GM19043 (cell line): Measurements from ENCODE around the gene METRN.

ENCODE experiments used
- ATAC-seq: cut with Tn5 transposase; IDR thresholded peaks from one replicate; pipeline ENCODE4 v1.9.1; 2021; ENCODE audit warnings: low read depth; ENCODE audit not compliant: unreplicated experiment

METRN gene

DNA sequence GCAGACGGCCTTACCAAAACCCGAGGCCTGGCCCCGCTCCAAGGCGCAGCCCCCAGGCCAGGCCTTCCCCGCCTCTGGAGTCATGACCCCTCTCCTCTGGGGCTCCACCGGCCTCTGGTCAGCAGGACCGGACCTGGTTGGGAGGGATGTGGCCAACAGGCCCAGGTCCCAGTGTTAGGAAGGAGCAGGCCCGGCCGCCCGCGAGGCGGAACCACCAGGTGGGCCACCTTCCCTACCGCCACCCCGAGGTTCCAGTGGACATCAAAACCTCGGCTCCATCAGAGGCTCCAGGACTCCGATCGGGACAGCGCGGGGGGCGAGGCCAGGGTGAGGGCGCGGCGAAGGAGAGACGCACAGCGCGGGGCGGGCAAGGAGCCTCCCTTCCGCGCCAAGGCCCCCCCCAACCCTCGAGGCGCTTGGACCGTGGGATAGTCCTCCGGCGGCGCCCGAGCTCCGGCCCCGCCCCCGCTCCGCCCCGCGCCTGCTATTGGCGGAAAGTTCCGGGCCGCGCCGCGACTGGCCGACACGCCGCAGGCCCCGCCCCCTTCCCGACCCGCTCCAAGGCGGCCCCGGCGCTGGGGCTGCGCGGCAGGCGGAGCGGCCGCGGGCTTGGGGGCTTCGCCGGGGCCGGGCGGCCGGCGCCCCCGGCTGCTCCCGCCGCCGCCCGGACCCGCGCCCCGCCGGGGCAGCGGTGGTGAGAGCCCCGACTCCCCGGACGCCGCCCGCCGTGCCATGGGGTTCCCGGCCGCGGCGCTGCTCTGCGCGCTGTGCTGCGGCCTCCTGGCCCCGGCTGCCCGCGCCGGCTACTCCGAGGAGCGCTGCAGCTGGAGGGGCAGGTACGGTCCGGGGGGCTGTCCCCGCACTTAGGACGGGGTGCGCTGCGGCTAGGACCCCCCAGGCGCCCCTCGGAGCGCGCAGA, at the start of gene METRN:
Gene METRN, plus strand, starts transcription at position 561 of the 919 bp plus-strand sequence. Its CDS starts 172 bp downstream, at position 733.
- ATAC-seq: peak; percentile 60

DNA sequence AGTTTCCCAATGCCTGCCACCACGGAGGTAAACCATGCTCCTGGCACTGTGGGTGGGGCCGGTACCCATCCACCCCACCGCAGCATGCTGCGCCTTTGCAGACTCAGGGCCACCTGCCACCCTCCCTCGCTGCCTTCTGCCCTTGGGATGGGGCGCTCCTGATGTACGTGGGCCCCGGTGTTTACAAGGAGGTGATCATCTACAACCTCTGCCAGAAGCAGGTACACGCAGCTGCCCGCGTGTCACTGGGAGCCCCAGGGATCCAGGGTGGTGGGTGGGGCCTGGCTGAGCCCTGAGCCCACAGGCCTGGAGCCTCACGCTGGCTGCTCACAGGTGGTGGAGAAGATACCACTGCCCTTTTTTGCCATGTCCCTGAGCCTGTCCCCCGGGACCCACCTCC, 48.3 kb upstream of the METRN start:
- no peak for ATAC-seq

DNA sequence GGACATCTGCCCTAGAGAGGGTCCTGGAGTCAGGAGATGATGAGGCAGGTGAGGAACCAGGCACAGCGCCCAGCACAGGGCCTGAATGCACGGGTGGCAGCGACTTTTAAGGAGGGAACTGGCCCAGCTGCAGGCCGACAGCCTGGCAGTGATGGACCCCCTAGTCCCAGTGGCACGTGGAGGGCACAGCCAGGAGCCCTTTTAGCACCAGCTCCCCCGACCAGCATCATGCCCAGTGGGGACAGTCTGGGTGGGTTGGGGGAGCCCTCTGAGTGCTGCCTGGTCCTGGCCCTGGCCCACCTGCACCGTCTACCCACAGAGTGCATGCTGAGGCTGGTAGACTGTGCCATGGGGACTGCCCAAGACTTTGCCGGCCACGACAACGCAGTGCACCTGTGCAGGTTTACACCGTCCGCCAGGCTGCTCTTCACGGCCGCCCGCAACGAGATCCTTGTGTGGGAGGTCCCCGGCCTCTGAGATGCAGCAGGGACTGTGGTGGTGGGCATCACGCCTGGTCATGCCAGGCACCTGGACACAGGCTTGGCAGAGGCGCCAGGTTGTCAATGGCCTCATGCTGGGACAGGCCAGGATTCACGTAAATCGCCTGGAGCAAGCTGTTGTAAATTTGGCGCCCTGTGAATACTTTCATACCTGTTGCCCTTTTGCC, 47.7 kb upstream of the METRN start:
- no peak for ATAC-seq

DNA sequence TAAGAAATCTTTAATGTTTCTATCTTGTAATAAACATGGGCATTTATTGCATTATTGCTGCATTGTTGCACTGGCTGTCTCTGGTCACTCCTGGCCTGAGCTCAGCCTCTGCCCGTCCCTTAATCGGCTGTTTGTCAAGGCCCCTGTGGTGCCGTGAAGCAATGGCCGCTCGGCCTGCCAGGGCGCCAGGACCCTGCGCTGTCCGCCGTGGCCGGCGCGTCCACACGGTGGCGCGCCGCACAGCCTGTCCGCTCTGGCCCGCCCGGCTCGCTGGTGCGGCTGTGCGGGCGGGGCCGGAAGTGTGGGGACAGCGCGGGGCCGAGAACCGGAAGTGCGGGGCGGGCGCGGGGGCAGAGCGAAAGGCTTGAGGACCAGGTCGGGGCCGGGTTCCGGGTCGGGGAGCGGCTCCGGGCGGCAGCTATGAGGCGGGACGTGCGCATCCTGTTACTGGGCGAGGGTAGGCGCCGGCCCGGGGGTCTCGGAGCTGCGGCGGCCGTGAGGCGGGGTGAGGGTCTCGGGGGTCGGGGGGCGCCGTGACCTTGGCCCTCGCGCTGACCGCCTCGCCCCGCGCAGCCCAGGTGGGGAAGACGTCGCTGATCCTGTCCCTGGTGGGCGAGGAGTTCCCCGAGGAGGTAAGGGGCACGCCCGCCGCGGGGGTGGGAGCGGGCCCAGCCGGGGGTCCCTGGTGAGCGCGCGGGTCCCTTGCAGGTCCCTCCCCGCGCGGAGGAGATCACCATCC, 47.0 kb upstream of the METRN start, which contains the start of gene RHOT2:
Gene RHOT2, plus strand, starts transcription at position 353 of the 739 bp plus-strand sequence. Its CDS starts 68 bp downstream, at position 421.
- ATAC-seq: peak; percentile 91

- no peak for ATAC-seq
Measured at GRCh38 chr16:668519-669171, 46.3 kb upstream of the METRN start.

DNA sequence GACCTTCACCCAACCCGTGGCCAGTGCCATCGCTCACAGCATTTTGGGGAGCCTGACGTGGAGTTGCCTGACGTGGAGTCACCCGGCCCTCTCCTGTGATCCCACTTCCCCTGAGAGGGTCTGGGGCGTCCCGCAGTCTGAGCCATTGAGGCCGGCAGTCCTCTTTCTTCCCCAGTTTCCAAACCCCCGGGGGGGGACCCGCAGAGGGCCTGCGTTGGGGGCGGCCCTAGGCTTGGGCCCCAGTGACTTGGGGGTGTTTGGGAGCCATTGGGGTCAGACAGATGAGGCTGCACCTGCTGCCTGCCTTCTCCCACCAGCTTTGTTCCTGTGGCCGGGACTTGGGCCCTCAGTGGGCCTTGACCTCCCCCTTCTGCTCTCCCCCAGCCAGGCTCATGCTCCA, 45.3 kb upstream of the METRN start:
- no peak for ATAC-seq

DNA sequence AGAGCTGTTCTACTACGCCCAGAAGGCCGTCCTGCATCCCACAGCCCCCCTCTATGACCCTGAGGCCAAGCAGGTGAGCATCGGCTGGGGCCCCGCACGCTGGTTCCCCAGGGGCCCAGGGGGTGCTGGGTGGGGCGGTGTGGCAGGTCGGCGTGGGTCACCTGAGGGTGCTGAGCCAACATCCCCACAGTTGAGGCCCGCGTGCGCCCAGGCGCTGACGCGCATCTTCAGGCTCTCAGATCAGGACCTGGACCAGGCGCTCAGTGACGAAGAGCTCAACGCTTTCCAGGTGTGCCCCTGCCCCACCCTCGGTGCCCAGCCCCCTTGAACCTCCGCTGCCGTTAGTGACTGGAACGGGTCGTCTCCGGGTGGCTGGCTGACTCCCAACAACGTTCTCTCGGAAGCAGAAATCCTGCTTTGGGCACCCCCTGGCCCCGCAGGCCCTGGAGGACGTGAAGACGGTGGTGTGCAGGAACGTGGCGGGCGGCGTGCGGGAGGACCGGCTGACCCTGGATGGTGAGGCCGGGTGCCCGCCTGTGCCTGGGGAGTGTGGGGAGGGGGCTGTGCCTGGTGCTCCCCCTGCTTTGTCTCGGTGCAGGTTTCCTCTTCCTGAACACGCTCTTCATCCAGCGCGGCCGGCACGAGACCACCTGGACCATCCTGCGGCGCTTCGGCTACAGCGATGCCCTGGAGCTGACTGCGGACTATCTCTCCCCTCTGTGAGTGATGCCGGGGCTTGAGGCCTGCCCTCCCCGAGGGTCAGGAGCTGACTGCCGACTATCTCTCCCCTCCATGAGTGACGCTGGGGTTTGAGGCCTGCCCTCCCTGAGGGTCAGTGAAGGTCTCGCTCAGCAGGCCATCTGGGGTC, 44.2 kb upstream of the METRN start:
- no peak for ATAC-seq

DNA sequence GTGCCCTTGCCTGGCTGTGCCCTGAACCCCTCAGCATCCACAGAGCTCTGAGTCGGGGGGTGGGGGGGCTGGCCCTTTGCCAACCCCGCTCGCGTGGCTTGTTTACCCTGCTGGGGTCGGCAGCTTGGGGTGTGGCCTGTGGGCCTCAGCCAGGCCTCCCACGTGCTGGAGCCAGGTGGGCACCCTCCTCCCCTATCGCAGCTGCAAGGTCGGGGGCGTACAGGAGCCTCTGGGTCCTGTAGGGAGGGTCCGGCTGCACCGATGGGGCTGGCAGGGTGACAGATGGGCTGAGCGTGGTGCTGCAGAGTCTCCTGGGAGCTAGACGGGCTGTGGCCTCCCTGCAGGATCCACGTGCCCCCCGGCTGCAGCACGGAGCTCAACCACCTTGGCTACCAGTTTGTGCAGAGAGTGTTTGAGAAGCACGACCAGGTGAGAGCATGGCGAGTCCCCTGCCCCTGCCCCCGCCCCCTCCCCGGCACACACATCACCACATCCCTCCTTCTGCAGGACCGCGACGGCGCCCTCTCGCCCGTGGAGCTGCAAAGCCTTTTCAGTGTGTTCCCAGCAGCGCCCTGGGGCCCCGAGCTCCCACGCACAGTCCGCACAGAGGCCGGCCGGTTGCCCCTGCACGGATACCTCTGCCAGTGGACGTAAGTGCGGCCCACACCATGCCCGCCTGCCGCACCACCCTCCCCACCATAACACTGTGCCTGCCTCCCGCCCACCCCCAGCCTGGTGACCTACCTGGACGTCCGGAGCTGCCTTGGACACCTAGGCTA, 43.4 kb upstream of the METRN start:
- ATAC-seq: no peak

GRCh38 chr16:672371-672770, 42.5 kb upstream of the METRN start:
- ATAC-seq: no peak

- ATAC-seq: no peak
Measured at GRCh38 chr16:672851-673250, 42.1 kb upstream of the METRN start.

DNA sequence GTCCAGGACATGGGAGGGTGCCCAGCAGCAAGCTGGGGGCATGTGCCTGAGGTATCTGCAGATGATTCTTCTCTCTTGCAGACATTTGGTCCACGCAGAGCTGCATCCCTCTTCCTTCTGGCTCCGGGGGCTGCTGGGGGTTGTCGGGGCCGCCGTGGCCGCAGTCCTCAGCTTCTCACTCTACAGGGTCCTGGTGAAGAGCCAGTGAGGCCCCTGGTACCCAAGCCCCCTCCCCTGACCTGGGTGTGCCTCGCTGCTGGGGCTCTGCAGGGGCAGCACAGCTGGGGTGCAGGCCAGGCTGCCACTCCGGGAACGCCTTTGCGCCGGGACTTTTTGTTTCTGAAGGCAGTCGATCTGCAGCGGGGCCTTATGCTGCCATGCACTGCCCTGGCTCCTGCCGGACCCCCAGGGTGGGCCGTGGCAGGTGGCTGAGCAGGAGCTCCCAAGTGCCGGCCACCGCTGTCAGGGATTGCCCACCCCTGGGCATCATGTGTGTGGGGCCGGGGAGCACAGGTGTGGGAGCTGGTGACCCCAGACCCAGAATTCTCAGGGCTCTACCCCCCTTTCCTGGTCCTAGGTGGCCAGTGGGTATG, 41.4 kb upstream of the METRN start:
- ATAC-seq: no peak

DNA sequence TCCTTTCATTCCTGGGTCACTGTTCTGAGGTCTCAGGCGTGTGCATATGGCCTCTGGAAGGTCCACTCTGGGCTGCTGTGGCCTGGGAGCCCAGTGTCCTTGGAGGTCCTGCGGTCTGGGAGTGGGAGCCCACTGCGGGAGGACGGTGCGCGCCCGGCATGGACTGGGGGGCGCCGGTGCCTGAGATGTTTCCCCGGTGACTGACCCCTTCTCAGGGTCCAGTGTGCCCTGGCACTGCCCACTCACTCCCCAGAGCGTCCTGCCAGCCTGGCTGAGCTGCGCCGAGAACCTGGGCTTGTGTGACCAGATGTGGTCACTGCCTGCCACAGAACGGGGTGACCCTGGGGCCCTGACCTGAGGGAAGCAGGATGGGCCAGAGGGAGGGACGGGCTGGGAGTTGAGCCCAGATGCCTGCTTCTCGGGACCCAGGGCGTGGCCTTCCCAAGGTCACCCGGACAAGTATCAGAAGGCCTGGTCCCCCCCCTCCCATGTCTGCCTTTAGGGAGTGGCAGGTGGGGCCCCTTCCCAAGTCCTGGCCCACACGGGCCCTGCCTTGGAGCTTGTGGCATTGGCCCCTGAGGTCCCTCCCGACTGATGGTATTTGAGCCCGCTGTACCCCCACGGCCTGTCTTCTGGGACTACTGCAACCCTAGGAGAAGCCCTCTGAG, 40.6 kb upstream of the METRN start:
- no peak for ATAC-seq

GRCh38 chr16:674968-675883, 39.7 kb upstream of the METRN start, which contains the start of gene RHBDL1:
TSS of gene RHBDL1 (plus strand) at chr16:675671. CDS start at chr16:675791, 120 bp downstream.
- ATAC-seq: no peak

DNA sequence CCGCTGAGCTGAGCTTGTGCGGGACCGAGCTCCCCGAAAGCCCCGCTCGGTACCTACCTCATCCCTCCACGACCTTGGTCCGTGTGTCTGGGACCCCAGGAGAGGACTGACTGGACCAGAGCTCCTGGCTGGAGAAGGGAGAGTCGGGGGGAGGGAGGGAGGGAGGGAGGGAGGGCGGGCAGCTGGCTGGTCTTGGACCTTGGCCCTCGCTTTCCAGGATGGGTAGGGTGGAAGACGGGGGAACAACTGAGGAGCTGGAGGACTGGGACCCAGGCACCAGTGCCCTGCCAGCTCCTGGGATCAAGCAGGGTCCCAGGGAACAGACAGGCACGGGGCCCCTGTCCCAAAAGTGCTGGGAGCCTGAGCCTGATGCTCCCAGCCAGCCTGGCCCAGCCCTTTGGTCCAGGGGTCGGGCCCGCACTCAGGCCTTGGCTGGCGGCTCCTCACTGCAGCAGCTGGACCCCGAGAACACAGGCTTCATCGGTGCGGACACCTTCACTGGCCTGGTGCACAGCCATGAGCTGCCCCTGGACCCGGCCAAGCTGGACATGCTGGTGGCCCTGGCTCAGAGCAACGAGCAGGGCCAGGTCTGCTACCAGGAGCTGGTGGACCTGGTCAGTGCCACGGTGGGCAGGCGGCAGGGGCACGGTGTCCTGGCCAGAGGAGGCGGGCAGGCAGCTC, 38.9 kb upstream of the METRN start:
- no peak for ATAC-seq

DNA sequence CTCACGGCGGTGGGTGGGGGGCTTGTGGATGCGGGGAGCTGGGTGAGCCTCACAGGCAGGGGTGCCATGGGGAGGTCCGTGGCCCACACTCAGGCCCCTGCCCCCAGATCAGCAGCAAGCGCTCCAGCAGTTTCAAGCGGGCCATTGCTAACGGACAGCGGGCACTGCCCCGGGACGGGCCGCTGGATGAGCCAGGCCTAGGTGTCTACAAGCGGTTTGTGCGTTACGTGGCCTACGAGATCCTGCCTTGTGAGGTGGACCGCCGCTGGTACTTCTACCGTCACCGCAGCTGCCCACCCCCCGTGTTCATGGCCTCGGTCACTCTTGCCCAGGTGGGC, 38.4 kb upstream of the METRN start:
- no peak for ATAC-seq

DNA sequence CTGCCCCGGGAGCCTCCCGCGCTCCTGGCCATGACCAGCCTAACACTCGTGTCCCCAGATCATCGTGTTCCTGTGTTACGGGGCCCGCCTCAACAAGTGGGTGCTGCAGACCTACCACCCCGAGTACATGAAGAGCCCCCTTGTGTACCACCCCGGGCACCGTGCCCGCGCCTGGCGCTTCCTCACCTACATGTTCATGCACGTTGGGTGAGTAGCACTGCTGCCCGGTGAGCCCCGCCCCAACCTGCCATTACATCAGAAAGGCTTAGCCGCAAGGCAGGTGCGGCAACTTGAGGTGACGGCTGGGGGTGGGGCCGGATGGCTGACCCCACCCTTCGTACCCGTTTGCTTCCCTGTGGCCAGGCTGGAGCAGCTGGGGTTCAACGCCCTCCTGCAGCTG, 38.0 kb upstream of the METRN start:
- no peak for ATAC-seq
